SK-N-SH (cell line): ENCODE data around the gene TIAM2. TPM values are rescaled to one million over a fixed set of nuclear protein-coding genes. Genes with fewer than 3 reads are reported as not detected.

Experiments
- CTCF ChIA-PET: fragments of 300-600, 350-600 bp; formaldehyde crosslinking; extraction: SDS; loops from one replicate; lab custom pipeline; 2021; lab: Yijun Ruan, JAX
- POLR2A ChIA-PET: fragments of 350-600 bp; sonication (Branson Sonifier 250); formaldehyde crosslinking; extraction: SDS; loops from one replicate; lab custom pipeline; 2020; ENCODE audit warnings: antibody characterized with exemption, inconsistent platforms; lab: Yijun Ruan, JAX
- DNase-seq: peaks from one replicate; pipeline ENCODE4 v3.0.0; 2012
- H2AFZ ChIP-seq: fragments of 200-600 bp; sonication (generic); 2 replicates; pipeline ENCODE4 v1.8.1; 2016; ENCODE audit warnings: antibody characterized with exemption, mild to moderate bottlenecking, low read depth
- H3F3A ChIP-seq: fragments of 200-600 bp; sonication (generic); replicated peaks from 2 replicates; pipeline ENCODE3; 2016; ENCODE audit warnings: antibody characterized with exemption, mild to moderate bottlenecking; ENCODE audit not compliant: insufficient read depth
- H3K27ac ChIP-seq, 2 experiments: fragments of 200-500 bp in 1 of 2; fragments of 200-600 bp in 1 of 2; sonication (Bioruptor generic) in 1 of 2; sonication (generic), shearing (Covaris generic) in 1 of 2; 2 replicates each; pipeline versions ENCODE4 v1.5.1 to v1.6.1; 2014 to 2016; ENCODE audit warnings: low read depth in 2 of 2, inconsistent platforms in 1 of 2, low read length in 1 of 2, mild to moderate bottlenecking in 1 of 2, mixed read lengths in 1 of 2
- H3K27me3 ChIP-seq: fragments of 200-600 bp; sonication (generic), shearing (Covaris generic); 2 replicates; pipeline ENCODE4 v1.6.1; 2016; ENCODE audit warnings: mixed run types; ENCODE audit not compliant: insufficient read depth
- H3K36me3 ChIP-seq, 2 experiments: fragments of 200-500 bp in 1 of 2; fragments of 200-600 bp in 1 of 2; sonication (Bioruptor generic) in 1 of 2; sonication (generic) in 1 of 2; replicated peaks in 1 of 2; 2 replicates each; pipeline versions ENCODE3 to v1.5.1; 2014 to 2016; ENCODE audit warnings: low read length in 1 of 2, mild to moderate bottlenecking in 1 of 2; ENCODE audit not compliant: insufficient read depth in 2 of 2, control insufficient read depth in 1 of 2
- H3K4me1 ChIP-seq, 2 experiments: fragments of 200-500 bp in 1 of 2; fragments of 200-600 bp in 1 of 2; sonication (Bioruptor generic) in 1 of 2; sonication (generic), shearing (Covaris generic) in 1 of 2; 2 replicates each; pipeline versions ENCODE4 v1.5.1 to v1.6.1; 2014 to 2016; ENCODE audit warnings: low read depth in 1 of 2, low read length in 1 of 2, mixed run types in 1 of 2; ENCODE audit not compliant: insufficient read depth in 2 of 2, control insufficient read depth in 1 of 2
- H3K4me2 ChIP-seq: fragments of 200-600 bp; sonication (generic), shearing (Covaris generic); 2 replicates; pipeline ENCODE4 v1.6.1; 2017; ENCODE audit warnings: mixed run types
- H3K4me3 ChIP-seq, 2 experiments: fragments of 200-500 bp in 1 of 2; fragments of 200-600 bp in 1 of 2; sonication (Bioruptor generic) in 1 of 2; sonication (generic), shearing (Covaris generic) in 1 of 2; 2 replicates each; pipeline versions ENCODE4 v1.5.1 to v1.8.1; 2014 to 2016; ENCODE audit warnings: low read depth in 2 of 2, inconsistent platforms in 1 of 2, low read length in 1 of 2, mild to moderate bottlenecking in 1 of 2, mixed read lengths in 1 of 2, moderate library complexity in 1 of 2
- H3K79me2 ChIP-seq: fragments of 200-600 bp; sonication (generic); 2 replicates; pipeline ENCODE4 v1.8.1; 2017; ENCODE audit warnings: mild to moderate bottlenecking; ENCODE audit not compliant: insufficient read depth
- H3K9ac ChIP-seq: fragments of 200-600 bp; sonication (generic); 2 replicates; pipeline ENCODE4 v1.6.1; 2017; ENCODE audit warnings: mixed run types
- H3K9me2 ChIP-seq: fragments of 200-600 bp; sonication (generic); 2 replicates; pipeline ENCODE4 v1.6.1; 2017; ENCODE audit warnings: mixed run types
- H3K9me3 ChIP-seq: fragments of 200-600 bp; sonication (generic); 2 replicates; pipeline ENCODE4 v1.6.1; 2017; ENCODE audit warnings: mixed run types, mild to moderate bottlenecking, moderate library complexity
- H4K20me1 ChIP-seq: fragments of 200-600 bp; sonication (generic); 2 replicates; pipeline ENCODE4 v1.6.1; 2017; ENCODE audit warnings: mild to moderate bottlenecking, mixed run types; ENCODE audit not compliant: insufficient read depth
- CHD2 ChIP-seq: fragments of 150-350 bp; IDR thresholded peaks from 2 replicates; pipeline ENCODE4 v1.6.1; 2018; ENCODE audit warnings: low read length; ENCODE audit not compliant: partially characterized antibody
- CTCF ChIP-seq: fragments of 200-600 bp; sonication (generic); IDR thresholded peaks from 2 replicates; pipeline ENCODE4 v1.6.1; 2017; ENCODE audit warnings: antibody characterized with exemption, mild to moderate bottlenecking, moderate library complexity
- EP300 ChIP-seq, 2 experiments: IDR thresholded peaks; 2 replicates each; pipeline versions ENCODE4 v1.4.0 to v1.6.1; 2012; ENCODE audit warnings: borderline replicate concordance in 1 of 2, low read depth in 1 of 2, low read length in 1 of 2
- FOXJ3 ChIP-seq: sonication (generic); formaldehyde crosslinking; IDR thresholded peaks from 2 replicates; pipeline ENCODE4 v1.5.1; 2020; ENCODE audit warnings: mild to moderate bottlenecking, missing genetic modification reagents
- GATA2 ChIP-seq: sonication (generic); formaldehyde crosslinking; IDR thresholded peaks from 2 replicates; pipeline ENCODE4 v1.5.0; 2020; ENCODE audit warnings: mild to moderate bottlenecking, missing genetic modification reagents
- MAX ChIP-seq: IDR thresholded peaks from 2 replicates; pipeline ENCODE4 v1.4.0; 2012; ENCODE audit warnings: low read depth
- MXI1 ChIP-seq: IDR thresholded peaks from 2 replicates; pipeline ENCODE4 v1.6.1; 2012; ENCODE audit warnings: mild to moderate bottlenecking, low read depth, low read length, improper control_type of control experiment
- NFIC ChIP-seq: IDR thresholded peaks from 2 replicates; pipeline ENCODE4 v1.4.0; 2012; ENCODE audit warnings: borderline replicate concordance
- RAD21 ChIP-seq: IDR thresholded peaks from 2 replicates; pipeline ENCODE4 v1.6.1; 2012; ENCODE audit warnings: mild to moderate bottlenecking, low read length
- RCOR1 ChIP-seq: fragments of 150-350 bp; IDR thresholded peaks from 2 replicates; pipeline ENCODE4 v1.6.1; 2017; ENCODE audit warnings: antibody characterized with exemption, low read length
- YY1 ChIP-seq: IDR thresholded peaks from 2 replicates; pipeline ENCODE4 v1.4.0; 2012; ENCODE audit warnings: low read depth, mild to moderate bottlenecking
- WGBS: methylation state at CpG from one replicate; pipeline ENCODE4 v1.1.6; 2017; ENCODE audit warnings: low lambda C conversion rate; 5-methylcytosine and 5-hydroxymethylcytosine counted together
- polyA plus RNA-seq, 3 experiments: library from polyadenylated mRNA; depleted of rRNA; stranded (reverse); fragments of >200 nt; gene quantifications; 2 replicates each; pipeline ENCODE4 v1.2.3, GENCODE V29; 2012

The TIAM2 gene
- polyA plus RNA-seq, 1 of the 3 experiments (the other 2 are of a cell fraction), result 13.6 TPM

GRCh38 chr6:155264693-155265320 is 269.7 kb downstream of the TIAM2 start:
- Histone ChIP-seq H2AFZ (no peak overlapping the region), H3F3A (peaks cover 2% of the 10 kb centered on the region), H3K4me2 (no peak overlapping the region; the same call in 1 of the 2 replicates), H3K79me2 (peaks cover 20% of the 10 kb centered on the region; the same call in 1 of the 2 replicates), H3K9me3 (no peaks in the 10 kb centered on the region), H3K9ac (no peak overlapping the region), H3K27me3 (no peaks in the 10 kb centered on the region), H3K4me3 (no peak overlapping the region), H3K27ac (peak overlapping the region; percentile 30 to 92; a peak in 3 of 4 replicates), H4K20me1 (no peaks in the 10 kb centered on the region), H3K4me1 (peaks cover 4 to 60% of the 10 kb centered on the region in 2 experiments; a peak in 3 of 4 replicates), H3K36me3 (peaks cover 28 to 30% of the 10 kb centered on the region in 2 experiments), H3K9me2 (no peaks in the 10 kb centered on the region)
- ChIA-PET POLR2A (no interaction called here), CTCF (interaction anchor here (0.7 to 2.1 kb wide), 3 partner anchors 14 to 17 kb away, joined by 3 to 6 read pairs (median 4); no protein-coding TSS in a partner anchor)
- 44% methylated on average over 8 of the region's 9 CpGs for WGBS
- peak; percentile 33; the same call in 1 of the 2 replicates for TF ChIP-seq GATA2 (CRISPR knock-in tag)
- peak; percentile 65; the same call in 1 of the 2 replicates for TF ChIP-seq RCOR1
- no peak for TF ChIP-seq MAX
- 0 out of 2 replicates have a peak, but pooled peaks have one; percentile 5 for TF ChIP-seq RAD21
- TF ChIP-seq MXI1, result peak; percentile 52; the same call in 1 of the 2 replicates
- no peak for TF ChIP-seq NFIC
- peak; percentile 73 for TF ChIP-seq FOXJ3
- TF ChIP-seq CHD2, result peak; percentile 48
- peak in 1 of 2 experiments; percentile 73; a peak in 1 of 4 replicates for TF ChIP-seq EP300 (IDR thresholded peaks at IDR 0.05; ENCODE audit: borderline replicate concordance in 1 of 2, low read depth in 1 of 2, low read length in 1 of 2)
- peak; percentile 73 for DNase-seq

GRCh38 chr6:155265843-155266535 is 270.9 kb downstream of the TIAM2 start:
- ChIA-PET CTCF (interaction anchor here (0.6 to 2.1 kb wide), 4 partner anchors 14 to 26 kb away, joined by 3 to 6 read pairs (median 5); no protein-coding TSS in a partner anchor), POLR2A (no interaction called here)
- Histone ChIP-seq H3K9me3 (no peaks in the 10 kb centered on the region), H3K27me3 (no peaks in the 10 kb centered on the region), H4K20me1 (no peaks in the 10 kb centered on the region), H3K4me3 (no peak overlapping the region), H3K9ac (no peak overlapping the region), H3K4me1 (peaks cover 4 to 64% of the 10 kb centered on the region in 2 experiments; a peak in 3 of 4 replicates), H3K27ac (peak overlapping the region in 1 of 2 experiments; percentile 41; a peak in 2 of 4 replicates), H3K36me3 (peaks cover 22 to 25% of the 10 kb centered on the region in 2 experiments), H3F3A (peaks cover 2% of the 10 kb centered on the region), H3K9me2 (no peaks in the 10 kb centered on the region), H3K4me2 (no peak overlapping the region), H2AFZ (no peak overlapping the region), H3K79me2 (peaks cover 20% of the 10 kb centered on the region; the same call in 1 of the 2 replicates)
- TF ChIP-seq YY1, result no peak
- TF ChIP-seq CTCF, result 0 out of 2 replicates have a peak, but pooled peaks have one; percentile 21
- 92% methylated on average over 4 of the region's 4 CpGs for WGBS
- no peak for DNase-seq
